NCI-H2081 treated with DMSO at 0.1 percent for 48 hours (cell line): ENCODE measurements around the gene PRKCH.

Experiments used
- DNase-seq: peaks from one replicate; lab custom pipeline; 2025; lab: John Stamatoyannopoulos, UW

PRKCH gene

DNA sequence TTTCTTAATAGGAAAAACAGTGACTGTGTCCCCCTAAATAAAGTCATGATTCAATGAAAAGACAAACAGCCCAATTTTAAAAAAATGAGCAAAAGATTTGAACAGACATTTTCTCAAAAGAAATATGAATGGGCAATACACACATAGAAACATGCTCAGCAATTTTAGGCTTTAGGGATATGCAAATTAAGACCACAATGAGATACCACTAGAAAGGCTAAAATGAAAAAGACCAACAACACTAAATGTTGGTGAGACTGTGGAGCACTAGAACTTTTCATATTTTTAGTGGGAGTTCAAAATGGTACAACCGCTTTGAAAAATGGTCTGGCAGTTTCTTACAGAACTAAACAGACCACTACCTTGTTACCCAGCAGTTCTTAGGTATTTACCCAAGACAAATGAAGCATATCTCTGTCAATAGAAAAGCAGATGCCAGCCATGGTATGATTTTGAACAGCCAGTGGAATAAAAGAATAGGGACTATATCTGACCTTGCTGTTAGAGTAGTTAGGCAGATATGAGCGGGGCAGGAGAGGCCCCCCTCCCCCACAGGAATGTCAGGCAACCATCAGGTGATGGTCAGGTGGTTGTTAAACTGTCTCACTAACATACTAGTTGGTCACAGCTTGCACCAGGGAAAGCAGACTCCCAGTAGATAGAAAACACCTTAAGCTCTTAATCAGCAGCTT lies 108.8 kb downstream of the PRKCH start:
- DNase-seq: no peak

DNA sequence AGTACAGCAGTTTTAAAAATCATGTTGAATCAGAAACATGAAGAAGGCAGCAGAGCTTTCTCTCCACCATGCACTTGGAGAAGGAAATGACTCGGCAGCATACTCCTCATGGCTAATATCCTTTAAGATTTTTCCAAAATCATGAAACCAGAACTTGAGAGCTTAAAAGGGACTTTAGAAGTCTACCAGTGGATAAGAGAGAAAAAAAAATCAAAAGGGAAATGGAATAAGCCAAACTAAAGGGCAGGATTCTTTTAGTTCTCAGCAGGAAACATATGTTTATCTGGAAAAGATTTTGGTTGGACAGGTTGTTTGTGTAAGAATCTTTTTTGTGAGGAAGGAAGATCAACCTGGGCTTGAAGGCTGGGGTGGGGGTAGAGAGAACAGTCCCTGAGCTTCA lies 111.8 kb downstream of the PRKCH start:
- no peak for DNase-seq

GRCh38 chr14:61433828-61434227 lies 112.4 kb downstream of the PRKCH start:
- no peak for DNase-seq

- DNase-seq: no peak
Observed at GRCh38 chr14:61434311-61434710, 112.9 kb downstream of the PRKCH start.

DNA sequence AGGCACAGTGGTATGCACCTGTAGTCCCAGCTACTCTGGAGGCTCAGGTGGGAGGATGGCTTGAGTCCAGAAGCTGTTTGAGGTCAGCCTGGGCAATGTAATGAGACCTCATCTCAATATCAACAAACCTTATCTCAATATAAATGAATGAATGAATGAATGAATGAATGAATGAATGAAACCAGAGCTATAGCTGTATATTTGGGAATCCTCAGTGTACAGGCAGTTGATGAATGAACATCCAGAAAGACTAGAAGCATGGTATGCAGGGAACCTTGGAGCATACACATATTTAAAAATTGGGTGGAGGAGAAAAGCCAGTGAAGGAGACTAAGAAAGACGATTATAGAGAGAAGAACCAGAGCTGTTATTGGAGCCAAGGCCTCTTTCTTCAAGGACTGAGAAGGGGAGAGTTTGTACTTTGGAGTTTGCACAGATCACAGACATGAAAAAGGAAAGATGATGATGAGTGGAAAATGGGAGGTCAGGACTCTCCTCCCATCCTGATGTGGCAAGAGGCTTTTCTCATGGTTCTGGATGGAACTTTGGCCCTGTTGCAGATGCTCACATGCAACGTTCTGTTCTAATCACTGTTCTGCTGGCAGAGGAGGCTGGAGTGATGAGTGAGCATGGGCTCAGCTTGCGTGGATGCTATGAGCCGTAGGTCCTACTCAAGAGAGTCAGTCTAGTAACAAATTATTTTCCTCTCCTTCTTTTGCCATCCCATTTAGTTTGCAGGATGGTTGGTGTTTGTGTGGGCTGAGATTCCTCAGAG lies 114.4 kb downstream of the PRKCH start:
- DNase-seq: no peak

- DNase-seq: no peak
Observed at GRCh38 chr14:61437381-61437780, 116.0 kb downstream of the PRKCH start.

- no peak for DNase-seq
Observed at GRCh38 chr14:61438036-61438435, 116.7 kb downstream of the PRKCH start.

GRCh38 chr14:61438497-61438859 lies 117.1 kb downstream of the PRKCH start:
- no peak for DNase-seq

DNA sequence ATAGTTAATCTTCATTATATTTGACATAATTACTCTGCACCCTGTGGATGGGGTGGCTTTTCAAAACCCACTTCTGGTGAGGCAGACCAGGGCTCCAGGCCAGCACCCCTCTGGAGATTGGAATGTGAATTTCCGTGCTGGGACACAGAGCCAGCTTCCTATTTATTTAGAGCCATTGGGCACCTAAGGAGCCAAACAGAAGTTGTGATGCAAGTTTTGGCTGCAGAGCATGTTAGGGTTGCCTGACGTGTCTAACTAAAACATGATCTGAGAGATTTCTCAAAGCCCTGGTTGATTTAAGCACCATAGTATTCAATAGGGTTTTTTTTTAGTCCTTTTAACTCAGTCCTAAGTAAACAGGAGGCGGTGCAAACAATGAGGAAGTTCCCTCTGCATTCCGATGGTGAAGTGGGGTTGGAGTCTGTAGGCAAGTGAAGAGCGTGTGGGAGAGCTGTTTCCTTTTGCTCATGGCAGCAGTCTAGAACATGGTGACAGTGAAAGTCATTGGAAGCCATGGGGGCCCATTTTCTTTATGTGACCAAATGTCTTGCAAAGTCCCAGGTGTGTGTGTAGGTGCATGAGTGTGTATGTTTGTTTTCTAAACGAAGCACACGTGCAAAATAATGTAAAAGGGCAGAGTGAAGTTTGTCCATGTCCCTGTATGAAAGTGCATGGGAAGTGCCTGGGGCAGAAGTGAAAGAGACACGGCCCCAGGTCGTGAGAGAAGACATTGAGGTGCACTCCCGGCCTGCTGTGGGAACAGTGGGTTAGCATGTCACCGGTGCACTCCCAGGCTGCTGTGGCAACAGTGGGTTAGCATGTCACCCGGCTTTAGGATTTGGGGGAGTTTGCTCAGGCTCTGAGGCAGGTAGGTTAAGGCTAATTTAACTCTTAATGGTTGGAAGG lies 117.7 kb downstream of the PRKCH start:
- DNase-seq: no peak

DNA sequence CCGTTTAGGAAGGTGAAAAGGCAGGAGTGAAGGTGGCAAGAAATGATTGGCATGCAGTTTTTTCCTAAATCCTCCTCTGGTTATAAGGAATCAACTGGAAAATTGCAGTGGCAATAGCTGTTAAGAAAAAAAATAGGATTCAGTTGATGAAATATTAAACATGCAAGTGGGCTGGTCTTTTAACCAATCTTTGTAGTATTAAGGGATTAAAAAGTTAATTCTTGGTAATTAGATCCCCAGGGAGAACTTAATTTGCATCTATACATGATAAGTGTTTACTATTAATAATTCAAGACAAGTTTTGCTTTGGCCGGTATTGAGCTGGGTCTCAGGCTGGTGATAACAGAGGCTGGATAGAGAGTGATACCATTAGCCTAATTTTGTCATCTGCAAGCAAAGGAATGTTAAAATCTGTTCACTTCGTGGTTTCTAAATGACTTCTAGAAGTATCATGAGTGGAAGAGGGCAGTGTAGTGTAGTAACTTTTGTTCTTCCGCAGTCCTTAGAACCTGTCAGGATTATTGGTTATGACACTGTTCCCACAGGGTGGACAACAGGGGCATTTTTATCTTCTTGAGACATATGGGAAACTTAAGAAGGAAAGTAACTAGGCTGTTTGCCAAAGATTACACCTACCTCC lies 118.5 kb downstream of the PRKCH start:
- DNase-seq: no peak

GRCh38 chr14:61443481-61443880 lies 122.1 kb downstream of the PRKCH start:
- DNase-seq: no peak

GRCh38 chr14:61444215-61444768 lies 122.9 kb downstream of the PRKCH start:
- no peak for DNase-seq

GRCh38 chr14:61451491-61451890 lies 130.1 kb downstream of the PRKCH start:
- no peak for DNase-seq

GRCh38 chr14:61451891-61452400 lies 130.6 kb downstream of the PRKCH start:
- DNase-seq: no peak

- DNase-seq: no peak
Observed at GRCh38 chr14:61452452-61452851, 131.1 kb downstream of the PRKCH start.

- DNase-seq: no peak
Observed at GRCh38 chr14:61453103-61453767, 131.9 kb downstream of the PRKCH start.

GRCh38 chr14:61454545-61454944 lies 133.2 kb downstream of the PRKCH start:
- DNase-seq: no peak

- no peak for DNase-seq
Observed at GRCh38 chr14:61455351-61455750, 134.0 kb downstream of the PRKCH start.

GRCh38 chr14:61456720-61457119 lies 135.3 kb downstream of the PRKCH start:
- peak; percentile 8 for DNase-seq

DNA sequence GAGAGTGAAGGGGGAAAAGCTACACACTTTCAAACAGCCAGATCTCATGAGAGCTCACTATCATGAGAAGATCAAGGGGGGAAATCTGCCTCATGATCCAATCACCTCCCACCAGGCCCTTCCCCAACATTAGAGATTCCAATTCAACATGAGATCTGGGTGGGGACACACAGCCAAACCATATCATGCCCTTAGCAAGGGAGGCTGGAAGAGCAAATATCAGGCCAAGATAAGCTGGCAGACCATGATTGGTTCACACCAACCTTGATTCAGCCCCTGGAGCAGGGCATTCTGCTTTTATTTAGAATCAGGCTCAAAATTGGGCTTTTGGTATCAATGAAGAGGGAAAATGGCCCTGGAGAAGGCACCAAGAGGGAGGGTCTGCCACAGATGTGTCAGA lies 137.4 kb downstream of the PRKCH start:
- no peak for DNase-seq

GRCh38 chr14:61459229-61459628 lies 137.8 kb downstream of the PRKCH start:
- no peak for DNase-seq
